C4-2B (cell line): ENCODE data around the gene TARP.

ENCODE experiments used
- CTCF ChIP-seq: fragments of 450-650 bp; conservative IDR thresholded peaks from 2 replicates; pipeline ENCODE4 v1.5.1; 2017; ENCODE audit warnings: mild to moderate bottlenecking
- ZFX ChIP-seq: fragments of 450-650 bp; IDR thresholded peaks from 2 replicates; pipeline ENCODE4 v1.6.1; 2017

- TF ChIP-seq CTCF, result no peak
- TF ChIP-seq ZFX, result no peak
Observed at GRCh38 chr7:38274486-38274885, 1.1 kb upstream of the TARP start.
